GM19025 (cell line): ENCODE data around the gene ZSCAN18.

Source experiments
- ATAC-seq: cut with Tn5 transposase; IDR thresholded peaks from one replicate; pipeline ENCODE4 v1.9.1; 2021; ENCODE audit warnings: mild to moderate bottlenecking, low read depth, moderate library complexity; ENCODE audit not compliant: unreplicated experiment

ZSCAN18 gene

GRCh38 chr19:58088521-58089052 lies 9.4 kb downstream of the ZSCAN18 start:
- no peak for ATAC-seq

- no peak for ATAC-seq
Observed at GRCh38 chr19:58086825-58087710, 11.0 kb downstream of the ZSCAN18 start.

DNA sequence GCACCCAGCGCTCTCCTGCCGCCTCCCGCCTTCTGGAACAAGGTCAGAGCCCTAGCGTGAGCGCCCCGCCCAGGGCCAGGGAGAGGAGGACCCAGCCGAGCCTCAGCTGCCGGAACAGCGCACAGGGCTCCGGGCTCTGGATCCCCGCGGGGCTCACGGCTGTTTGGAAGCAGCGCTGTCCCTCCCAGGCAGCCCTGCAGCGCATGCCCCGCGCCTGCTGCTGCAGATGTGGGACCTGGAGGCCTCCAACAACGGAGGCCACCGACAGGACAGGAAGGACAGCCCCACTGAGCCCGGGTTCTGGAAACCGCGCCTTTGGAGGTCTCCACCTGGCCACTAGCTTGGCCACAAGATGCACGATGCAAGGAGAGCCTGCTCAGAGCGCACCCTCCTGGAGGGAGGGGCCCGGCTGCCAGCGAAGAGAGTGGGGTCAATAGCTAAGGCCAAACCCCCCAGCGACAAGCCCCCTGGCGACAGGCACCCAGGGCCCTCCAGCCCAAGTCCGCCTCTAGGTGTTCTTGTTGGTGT lies 12.6 kb downstream of the ZSCAN18 start:
- no peak for ATAC-seq

- no peak for ATAC-seq
Observed at GRCh38 chr19:58084596-58085347, 13.3 kb downstream of the ZSCAN18 start.

GRCh38 chr19:58083021-58083420 lies 15.0 kb downstream of the ZSCAN18 start:
- no peak for ATAC-seq

- no peak for ATAC-seq
Observed at GRCh38 chr19:58079792-58080191, 18.2 kb downstream of the ZSCAN18 start.

DNA sequence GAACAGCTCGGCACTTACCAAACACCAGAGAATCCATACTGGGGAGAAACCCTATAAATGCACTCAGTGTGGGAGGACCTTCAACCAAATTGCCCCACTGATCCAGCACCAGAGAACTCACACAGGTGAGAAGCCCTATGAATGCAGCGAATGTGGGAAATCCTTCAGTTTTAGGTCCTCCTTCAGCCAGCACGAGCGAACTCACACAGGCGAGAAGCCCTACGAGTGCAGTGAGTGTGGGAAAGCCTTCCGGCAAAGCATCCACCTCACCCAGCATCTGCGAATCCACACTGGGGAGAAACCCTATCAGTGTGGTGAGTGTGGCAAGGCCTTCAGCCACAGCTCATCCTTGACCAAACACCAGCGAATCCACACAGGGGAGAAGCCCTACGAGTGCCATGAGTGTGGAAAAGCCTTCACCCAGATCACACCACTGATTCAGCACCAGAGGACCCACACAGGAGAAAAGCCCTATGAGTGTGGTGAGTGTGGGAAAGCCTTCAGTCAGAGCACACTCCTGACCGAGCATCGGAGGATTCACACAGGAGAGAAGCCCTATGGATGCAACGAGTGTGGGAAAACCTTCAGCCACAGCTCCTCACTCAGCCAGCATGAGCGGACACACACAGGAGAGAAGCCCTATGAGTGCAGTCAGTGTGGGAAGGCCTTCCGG lies 30.7 kb downstream of the ZSCAN18 start:
- ATAC-seq = no peak

DNA sequence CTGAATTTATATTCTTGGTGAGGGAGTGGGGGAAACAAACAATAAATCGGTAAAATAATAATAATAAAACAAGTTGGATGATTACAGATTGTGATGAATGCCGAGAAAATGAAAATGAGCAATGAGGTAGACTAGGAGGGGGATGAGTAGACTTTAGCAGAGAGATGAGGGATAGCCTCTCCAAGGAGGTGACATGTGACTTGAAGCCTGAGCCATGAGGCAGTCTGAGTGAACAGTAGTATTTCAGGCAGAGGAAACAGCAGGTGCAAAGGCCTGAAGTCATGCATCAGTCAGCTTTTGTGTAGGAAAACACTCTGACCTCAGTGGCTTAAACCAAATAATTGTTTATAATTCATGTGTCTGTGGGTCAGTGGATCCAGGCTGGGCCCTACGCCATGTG lies 34.3 kb downstream of the ZSCAN18 start:
- no peak for ATAC-seq

GRCh38 chr19:58060231-58060630 lies 37.8 kb downstream of the ZSCAN18 start:
- no peak for ATAC-seq

- ATAC-seq = no peak
Observed at GRCh38 chr19:58059671-58060078, 38.4 kb downstream of the ZSCAN18 start.

GRCh38 chr19:58059003-58059670 lies 38.9 kb downstream of the ZSCAN18 start, which contains the start of gene ZNF135:
Gene ZNF135, plus strand, starts transcription at chr19:58059282. Its CDS starts 721 bp downstream, at chr19:58060003.
- no peak for ATAC-seq

DNA sequence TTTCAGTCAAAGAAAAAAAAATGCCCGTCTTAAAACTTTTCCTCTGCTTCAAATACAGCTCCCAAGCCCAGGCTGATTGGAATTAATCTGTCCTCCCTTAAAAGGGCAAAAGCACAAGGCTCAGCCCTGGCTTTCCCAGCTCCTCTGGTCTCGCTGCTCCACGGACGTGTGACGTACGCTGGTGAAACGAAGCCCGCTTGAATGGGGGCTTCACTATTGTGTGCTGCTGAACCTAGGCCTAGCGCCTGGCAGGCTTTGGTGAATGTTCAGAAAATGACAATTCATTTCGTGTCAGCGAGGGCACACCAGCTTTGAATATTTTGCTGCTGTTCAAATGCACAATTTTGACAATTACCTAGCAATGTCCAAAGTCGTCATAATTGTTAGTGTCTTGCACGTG lies 39.6 kb downstream of the ZSCAN18 start:
- no peak for ATAC-seq

DNA sequence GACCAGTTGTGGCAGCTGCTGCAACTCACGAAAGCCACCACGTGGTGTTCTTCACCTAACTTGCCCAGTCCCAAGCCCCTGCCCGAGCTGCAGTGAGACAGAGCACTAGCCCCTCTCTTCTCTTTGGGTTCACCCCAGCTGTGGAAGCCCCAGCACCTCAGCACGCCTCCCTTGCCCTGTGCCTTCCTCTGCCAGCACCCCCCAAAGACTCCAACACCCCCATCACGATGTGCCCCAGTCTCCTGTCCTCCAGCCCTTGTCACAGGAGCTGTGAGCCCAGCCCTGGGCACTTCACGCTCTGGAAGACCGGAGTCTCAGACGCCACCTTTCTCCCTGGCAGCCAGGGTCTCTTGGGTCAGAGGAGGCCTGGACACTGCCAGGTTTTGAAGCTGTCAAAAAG lies 41.2 kb downstream of the ZSCAN18 start:
- no peak for ATAC-seq

DNA sequence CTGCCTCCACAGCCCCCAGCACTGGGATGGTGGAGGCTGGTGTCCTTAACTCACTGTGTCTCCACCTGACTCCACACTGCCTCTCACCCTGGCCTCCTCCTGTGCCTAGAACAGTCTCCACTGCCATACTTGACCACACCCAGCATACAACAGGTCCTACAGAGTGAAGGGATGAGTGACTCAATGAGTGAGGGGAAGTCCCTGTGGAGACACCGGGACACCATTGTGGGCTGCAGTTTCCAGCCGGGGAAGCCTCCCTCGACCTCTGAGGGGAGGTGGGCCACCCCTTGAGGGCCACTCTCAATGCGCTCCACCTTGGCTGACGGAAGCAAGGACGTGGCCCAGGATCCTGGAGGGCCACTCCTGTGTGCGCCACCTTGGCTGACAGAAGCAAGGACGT lies 41.8 kb downstream of the ZSCAN18 start:
- ATAC-seq = no peak

GRCh38 chr19:58054901-58055874 lies 42.8 kb downstream of the ZSCAN18 start:
- no peak for ATAC-seq

DNA sequence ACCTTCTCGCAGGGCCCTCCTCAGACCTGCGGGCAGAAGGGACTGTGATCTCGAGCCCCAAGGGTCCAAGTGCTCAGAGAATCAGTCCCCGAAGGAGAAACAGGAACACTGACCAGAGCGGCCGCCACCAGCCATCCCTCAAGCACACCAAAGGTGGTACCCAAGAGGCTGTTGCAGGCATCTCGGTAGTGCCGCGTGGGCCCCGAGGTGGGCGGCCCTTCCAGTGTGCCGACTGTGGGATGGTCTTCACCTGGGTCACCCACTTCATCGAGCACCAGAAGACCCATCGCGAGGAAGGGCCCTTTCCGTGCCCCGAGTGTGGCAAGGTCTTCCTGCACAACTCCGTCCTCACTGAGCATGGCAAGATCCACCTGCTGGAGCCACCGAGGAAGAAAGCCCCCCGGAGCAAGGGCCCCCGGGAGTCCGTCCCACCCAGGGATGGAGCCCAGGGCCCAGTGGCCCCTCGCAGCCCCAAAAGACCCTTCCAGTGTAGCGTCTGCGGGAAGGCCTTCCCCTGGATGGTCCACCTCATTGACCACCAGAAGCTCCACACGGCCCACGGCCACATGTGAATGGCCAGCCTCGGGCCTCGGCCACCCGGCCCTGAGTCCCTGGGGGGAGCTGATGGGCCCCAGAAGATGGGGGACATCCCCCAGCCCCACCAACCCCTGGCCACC lies 44.4 kb downstream of the ZSCAN18 start:
- no peak for ATAC-seq

DNA sequence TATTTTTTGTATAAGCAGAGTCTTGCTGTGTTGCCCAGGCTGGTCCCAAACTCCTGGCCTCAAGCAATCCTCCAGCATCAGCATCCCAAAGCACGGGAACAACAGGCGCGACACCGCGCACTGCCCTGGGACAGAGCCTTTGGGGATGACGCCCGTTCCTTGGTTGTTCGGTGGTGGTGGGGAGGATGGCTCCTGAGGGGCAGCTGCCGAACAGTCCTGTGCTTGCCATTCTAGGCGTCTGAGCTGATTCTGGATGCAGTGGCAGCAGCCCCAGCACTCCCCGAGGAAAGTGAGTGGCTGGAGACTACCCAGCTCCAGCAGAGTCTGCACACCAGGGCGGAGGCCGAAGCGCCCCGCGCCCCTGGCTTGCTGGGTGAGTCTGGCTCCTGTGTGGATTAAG lies 45.8 kb downstream of the ZSCAN18 start:
- ATAC-seq = no peak

- ATAC-seq = no peak
Observed at GRCh38 chr19:58047672-58048071, 50.4 kb downstream of the ZSCAN18 start.
